ENCODE data around the gene SGCA. TPM values are rescaled to one million over a fixed set of nuclear protein-coding genes. Genes with fewer than 3 reads are reported as not detected.

SGCA gene
- total RNA-seq, 1 donor from 2014 or later, result 1.7 TPM

DNA sequence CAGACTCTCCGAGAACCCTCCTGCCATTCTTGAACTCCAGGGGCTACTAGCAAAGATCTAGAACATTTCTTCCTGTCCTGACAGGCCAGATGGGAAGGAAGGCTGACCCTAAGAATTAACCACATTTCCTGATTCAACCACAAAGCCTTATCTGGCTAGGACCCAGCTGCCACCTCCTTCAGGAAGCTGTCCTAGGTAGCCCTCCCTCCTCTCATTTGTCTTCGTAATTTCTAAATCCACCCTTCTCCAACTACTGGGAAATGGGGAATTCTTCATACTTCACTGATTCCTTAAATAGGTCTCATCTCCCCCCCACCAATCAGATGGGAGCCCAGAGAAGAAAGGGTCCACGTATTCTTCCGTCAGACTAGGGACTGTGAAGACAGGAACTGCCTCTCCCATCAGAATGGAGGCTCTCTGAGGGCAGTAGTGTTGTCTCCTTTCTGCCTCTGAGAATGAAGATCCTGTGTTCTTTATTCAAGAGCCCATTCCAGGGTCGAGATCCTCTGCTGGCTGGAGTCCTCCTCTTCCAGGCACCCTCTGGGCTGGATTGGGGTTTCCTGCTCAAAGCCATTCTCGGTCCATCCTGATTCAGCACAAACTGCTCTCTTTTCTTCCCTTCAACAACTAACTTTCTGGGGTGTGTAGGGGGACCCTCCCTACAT is 38.0 kb upstream of the SGCA start:
- intact Hi-C loops (cut with micrococcal nuclease), result no loop called here
- no peak overlapping the region for H3K4me3 Mint-ChIP-seq
- no peak overlapping the region for H3K27ac Mint-ChIP-seq
- DNase-seq (no peak), ATAC-seq (ENCODE audit: low read depth) (no peak)
- H3K9me3 Mint-ChIP-seq, result no peaks in the 10 kb centered on the region
- POLR2A ChIA-PET, result interaction anchor here (1.1 to 1.4 kb wide), 2 partner anchors 10 to 21 kb away, joined by 3 to 4 read pairs; no protein-coding TSS in a partner anchor
- CTCF ChIA-PET, result no interaction called here
- H3K36me3 Mint-ChIP-seq (ENCODE audit: low read depth), result peaks cover 3% of the 10 kb centered on the region
- H3K4me1 Mint-ChIP-seq, result peaks cover 37% of the 10 kb centered on the region
- peaks cover 8% of the 10 kb centered on the region for H3K27me3 Mint-ChIP-seq
- TF ChIP-seq, protein P1, sequence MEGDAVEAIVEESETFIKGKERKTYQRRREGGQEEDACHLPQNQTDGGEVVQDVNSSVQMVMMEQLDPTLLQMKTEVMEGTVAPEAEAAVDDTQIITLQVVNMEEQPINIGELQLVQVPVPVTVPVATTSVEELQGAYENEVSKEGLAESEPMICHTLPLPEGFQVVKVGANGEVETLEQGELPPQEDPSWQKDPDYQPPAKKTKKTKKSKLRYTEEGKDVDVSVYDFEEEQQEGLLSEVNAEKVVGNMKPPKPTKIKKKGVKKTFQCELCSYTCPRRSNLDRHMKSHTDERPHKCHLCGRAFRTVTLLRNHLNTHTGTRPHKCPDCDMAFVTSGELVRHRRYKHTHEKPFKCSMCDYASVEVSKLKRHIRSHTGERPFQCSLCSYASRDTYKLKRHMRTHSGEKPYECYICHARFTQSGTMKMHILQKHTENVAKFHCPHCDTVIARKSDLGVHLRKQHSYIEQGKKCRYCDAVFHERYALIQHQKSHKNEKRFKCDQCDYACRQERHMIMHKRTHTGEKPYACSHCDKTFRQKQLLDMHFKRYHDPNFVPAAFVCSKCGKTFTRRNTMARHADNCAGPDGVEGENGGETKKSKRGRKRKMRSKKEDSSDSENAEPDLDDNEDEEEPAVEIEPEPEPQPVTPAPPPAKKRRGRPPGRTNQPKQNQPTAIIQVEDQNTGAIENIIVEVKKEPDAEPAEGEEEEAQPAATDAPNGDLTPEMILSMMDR (IDR thresholded peaks at IDR 0.05), result no peak

DNA sequence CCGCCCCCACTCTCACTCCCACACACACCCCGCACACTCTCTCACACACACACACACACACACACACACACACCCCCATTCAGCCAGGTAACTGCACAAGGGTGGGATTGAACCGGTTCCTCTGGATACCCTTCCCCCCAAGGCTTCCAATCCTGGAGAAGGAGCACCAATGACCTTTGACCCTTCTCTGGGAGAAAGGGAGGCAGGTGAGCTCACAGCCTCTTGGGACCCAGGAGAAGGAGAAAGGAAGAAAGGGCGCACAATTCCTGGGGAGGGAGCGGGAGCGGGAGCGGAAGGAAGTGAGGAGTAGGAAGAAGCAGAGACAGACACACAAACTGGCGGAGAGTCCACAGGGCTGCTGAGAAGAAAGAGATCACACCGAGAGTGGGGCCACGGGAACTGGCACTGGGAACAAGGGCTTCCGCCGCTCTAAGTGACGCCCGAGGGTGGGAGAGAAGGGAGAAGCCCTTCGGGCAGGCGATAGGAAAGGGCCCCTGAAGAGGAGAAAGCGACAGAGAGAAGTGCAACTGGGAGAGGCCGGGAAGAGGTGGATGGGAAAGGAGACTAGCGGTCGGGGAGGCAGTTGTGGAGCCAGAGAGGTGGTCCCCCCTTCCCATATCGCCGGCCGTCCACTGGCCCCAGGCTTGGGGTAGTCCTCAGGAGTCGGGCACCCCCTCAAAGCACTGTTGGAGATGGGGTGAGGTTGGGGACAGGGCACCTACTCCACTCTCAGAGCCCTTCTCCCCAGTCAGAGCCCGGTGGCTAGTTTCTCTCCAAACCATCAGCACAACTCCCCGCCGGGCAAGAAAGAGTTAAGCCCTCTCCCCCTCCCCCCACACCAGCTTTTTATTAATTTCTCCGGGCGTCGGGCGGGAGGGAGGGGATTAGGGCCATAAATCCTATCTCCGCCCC is 37.1 kb upstream of the SGCA start:
- CTCF ChIA-PET, result no interaction called here
- ATAC-seq (ENCODE audit: low read depth), result no peak
- POLR2A ChIA-PET, result interaction anchor here (0.6 to 5.2 kb wide), 3 partner anchors 11 to 25 kb away, joined by 4 to 82 read pairs (median 5); partner anchors contain the start of gene PPP1R9B

DNA sequence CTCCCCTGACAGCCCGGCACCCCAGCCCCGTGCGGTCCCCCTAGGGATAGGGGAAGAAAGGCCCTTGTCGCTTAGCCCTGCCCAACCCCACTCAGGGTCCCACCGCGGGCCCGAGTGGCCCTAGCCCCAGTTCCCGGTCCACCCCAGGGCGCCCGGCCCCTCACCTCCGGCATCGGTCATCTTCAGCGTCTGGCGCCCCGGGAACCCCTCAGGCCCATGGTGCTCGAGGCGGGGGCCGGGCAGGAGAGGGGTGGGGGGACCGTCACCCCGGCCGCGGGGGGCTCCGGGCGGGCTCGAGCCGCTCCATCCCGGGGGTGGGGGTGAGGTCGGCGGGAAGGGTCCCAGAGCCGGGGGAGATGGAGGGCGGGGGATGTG is 36.5 kb upstream of the SGCA start:
- no peak for DNase-seq
- TF ChIP-seq, protein P1 (IDR thresholded peaks at IDR 0.05), result no peak
- no peaks in the 10 kb centered on the region for H3K9me3 Mint-ChIP-seq
- H3K27ac Mint-ChIP-seq, result no peak overlapping the region
- peaks cover 16% of the 10 kb centered on the region for H3K36me3 Mint-ChIP-seq (ENCODE audit: low read depth)
- peak overlapping the region; percentile 79 for H3K4me3 Mint-ChIP-seq
- POLR2A ChIA-PET, result interaction anchor here (0.6 to 5.2 kb wide), 5 partner anchors 9 to 35 kb away, joined by 3 to 82 read pairs (median 5); partner anchors contain the start of gene PPP1R9B
- no peak for ATAC-seq (ENCODE audit: low read depth)
- CTCF ChIA-PET, result interaction anchor here (1.5 to 2.1 kb wide), 2 partner anchors 10 to 71 kb away, joined by 4 to 9 read pairs; no protein-coding TSS in a partner anchor
- intact Hi-C loops (cut with micrococcal nuclease), result no loop called here
- H3K4me1 Mint-ChIP-seq, result peaks cover 37% of the 10 kb centered on the region
- H3K27me3 Mint-ChIP-seq, result peaks cover 8% of the 10 kb centered on the region

More for the DNA sequence above, 37.1 kb upstream of the SGCA start:
- DNase-seq, result no peak
- Mint-ChIP-seq H3K36me3 (ENCODE audit: low read depth) (peaks cover 10% of the 10 kb centered on the region), H3K4me1 (peaks cover 37% of the 10 kb centered on the region), H3K4me3 (peak overlapping the region; percentile 74), H3K27me3 (peaks cover 8% of the 10 kb centered on the region), H3K9me3 (no peaks in the 10 kb centered on the region), H3K27ac (peak overlapping the region; percentile 46)
- intact Hi-C loops (cut with micrococcal nuclease), result no loop called here
- TF ChIP-seq, protein P1 (IDR thresholded peaks at IDR 0.05), result no peak

DNA sequence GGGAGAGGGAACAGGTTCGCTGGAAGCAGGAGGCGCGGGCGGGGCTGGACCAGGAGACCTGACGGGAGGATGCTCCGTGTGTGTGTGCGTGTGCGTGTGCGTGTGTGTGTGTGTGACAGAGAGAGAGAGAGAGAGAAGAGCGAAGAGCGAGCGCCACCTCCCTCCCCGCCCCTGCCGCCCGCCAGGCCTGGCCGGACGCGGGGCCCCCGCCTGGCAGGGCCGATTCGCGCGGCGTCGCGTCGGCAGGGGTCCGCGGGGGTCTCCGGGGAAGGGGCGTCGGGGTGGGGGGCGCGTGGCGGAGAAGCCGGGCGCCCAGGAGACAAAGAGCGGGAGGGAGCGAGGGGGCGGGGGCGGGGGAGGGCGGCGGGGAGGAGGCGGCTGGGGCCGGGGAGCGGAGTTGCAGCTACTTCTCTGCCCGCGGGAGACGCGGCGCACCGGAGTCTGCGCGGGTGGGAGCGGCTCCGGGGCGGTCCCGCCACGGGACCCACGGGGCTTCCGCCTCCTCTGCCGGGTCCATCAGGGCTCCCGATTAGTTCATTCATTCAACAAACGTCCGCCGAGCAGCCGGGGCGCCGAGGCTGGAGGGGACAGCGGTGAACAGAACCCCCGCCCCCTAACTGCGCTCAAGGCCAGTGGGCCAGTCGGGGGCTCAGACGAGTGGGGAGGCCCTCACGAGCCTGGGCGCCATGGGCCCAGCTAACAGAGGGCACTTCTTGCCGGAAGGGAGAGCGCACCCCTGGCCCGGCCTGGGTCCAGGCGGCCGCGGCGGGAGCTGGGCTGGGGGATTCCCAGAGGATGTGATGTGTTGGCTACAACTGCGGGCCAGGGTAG is 35.9 kb upstream of the SGCA start, which contains the start of gene SAMD14:
TSS of gene SAMD14 (minus strand) at position 433 of the 831 bp plus-strand sequence. CDS start 5,201 bp downstream, outside the sequence.
- peak within 1 kb of the TSS; percentile 63 for H3K27ac Mint-ChIP-seq
- H3K4me1 Mint-ChIP-seq, result peaks cover 37% of the 10 kb centered on the region
- ATAC-seq (ENCODE audit: low read depth), result peak; percentile 61
- peak; percentile 52 for DNase-seq
- peaks cover 21% of the 10 kb centered on the region for H3K36me3 Mint-ChIP-seq (ENCODE audit: low read depth)
- H3K9me3 Mint-ChIP-seq, result no peaks in the 10 kb centered on the region
- TF ChIP-seq, protein P1 (IDR thresholded peaks at IDR 0.05), result no peak
- ChIA-PET CTCF (interaction anchor here (1.0 to 2.2 kb wide), 5 partner anchors 9 to 70 kb away, joined by 3 to 14 read pairs (median 4); no protein-coding TSS in a partner anchor), POLR2A (interaction anchor here (0.6 to 5.2 kb wide), 12 partner anchors 9 to 67 kb away, joined by 3 to 82 read pairs (median 6); partner anchors contain the start of gene PPP1R9B)
- intact Hi-C loops (cut with micrococcal nuclease), result loop anchor here (1.0 kb wide), 2 partner anchors 13 to 18 kb away; no protein-coding TSS in a partner anchor
- peak within 1 kb of the TSS; percentile 80 for H3K4me3 Mint-ChIP-seq
- H3K27me3 Mint-ChIP-seq, result peaks cover 8% of the 10 kb centered on the region

Measured in activated B cell treated with CpG ODN at 0.5 μM for 24 hours (primary cell).